Esophagus muscularis mucosa (tissue), 3 donors: Measurements from ENCODE around the gene TMEM235.
A peak's percentile ranks its signal among the peaks of the same experiment; 100 is the strongest.

Experiments
- CTCF ChIP-seq, 3 experiments: fragments of 200-600 bp in 2 of 3; fragments of 450-650 bp in 1 of 3; sonication (generic) in 2 of 3; IDR thresholded peaks; one replicate each; pipeline ENCODE4 v1.5.1; 2017 to 2019; ENCODE audit warnings: antibody characterized with exemption in 3 of 3, mild to moderate bottlenecking in 2 of 3, moderate library complexity in 1 of 3
- POLR2AphosphoS5 ChIP-seq, 2 donors: sonication (generic); formaldehyde crosslinking; IDR thresholded peaks; one replicate each; pipeline ENCODE4 v1.6.1; 2017; ENCODE audit warnings: antibody characterized with exemption in 2 of 2

GRCh38 chr17:78253946-78254672 is 22.7 kb downstream of the TMEM235 start:
- TF ChIP-seq POLR2AphosphoS5 (IDR thresholded peaks at IDR 0.05), result peak; percentile 84 to 90
- TF ChIP-seq CTCF (IDR thresholded peaks at IDR 0.05), result peak in 1 of 3 experiments; percentile 14
